B cell (primary cell): ENCODE data around the gene PREX1.

ENCODE experiments used
- EZH2 ChIP-seq: IDR thresholded peaks from 2 replicates; pipeline ENCODE4 v1.6.1; 2012; ENCODE audit warnings: borderline replicate concordance, low read depth, mild to moderate bottlenecking, moderate library complexity, low read length; ENCODE audit not compliant: insufficient read depth, poor library complexity, severe bottlenecking
- TF ChIP-seq, protein P1 (sequence below): fragments of 200-600 bp; IDR thresholded peaks from one replicate; pipeline ENCODE4 v1.8.0; 2022; ENCODE audit warnings: antibody characterized with exemption, mild to moderate bottlenecking

DNA sequence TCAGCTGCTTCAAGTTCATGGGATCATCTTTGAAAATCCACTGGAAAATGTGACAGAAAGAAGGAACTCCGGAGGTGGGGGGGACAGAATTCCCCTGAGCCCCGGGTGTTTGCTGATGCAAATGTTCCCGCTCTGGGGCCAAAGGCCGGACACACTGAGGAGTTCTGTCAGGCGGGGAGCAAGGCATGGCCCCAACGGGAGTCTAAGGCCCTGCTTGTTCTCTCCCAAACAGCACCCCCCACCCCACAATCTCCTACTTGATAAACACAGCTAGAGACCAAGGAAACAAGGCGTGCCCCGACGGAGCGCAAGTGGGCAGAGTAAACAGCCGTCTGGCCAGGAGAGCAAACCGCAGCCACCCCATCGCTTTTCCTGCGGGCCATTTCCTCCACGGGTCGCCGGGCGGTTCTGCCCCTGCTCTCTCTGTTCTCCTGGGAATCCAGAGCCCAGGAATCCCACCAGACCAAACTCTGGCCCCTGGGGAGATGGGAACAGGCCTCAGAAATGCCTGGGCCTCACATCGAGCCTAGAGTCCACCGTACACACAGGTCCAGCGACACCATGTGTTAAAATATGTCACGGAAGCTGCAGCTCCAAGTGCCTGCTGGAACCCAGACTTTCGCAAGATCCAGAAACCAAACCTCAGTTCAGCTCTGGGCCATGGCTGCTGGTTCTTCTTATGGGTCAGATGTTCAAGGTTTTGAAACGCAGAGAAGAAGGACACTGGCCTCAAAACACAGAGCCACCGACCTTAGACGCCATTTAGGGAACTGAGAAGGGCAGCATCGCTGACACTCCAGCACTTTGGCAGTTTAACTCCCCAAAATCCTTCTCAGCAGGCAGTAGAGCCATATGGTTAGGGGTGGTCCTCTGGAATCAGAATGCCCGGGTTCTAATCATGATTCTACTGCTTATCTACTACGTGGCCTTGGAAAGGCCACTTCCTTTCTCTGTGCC lies 104.2 kb downstream of the PREX1 start:
- TF ChIP-seq, protein P1, sequence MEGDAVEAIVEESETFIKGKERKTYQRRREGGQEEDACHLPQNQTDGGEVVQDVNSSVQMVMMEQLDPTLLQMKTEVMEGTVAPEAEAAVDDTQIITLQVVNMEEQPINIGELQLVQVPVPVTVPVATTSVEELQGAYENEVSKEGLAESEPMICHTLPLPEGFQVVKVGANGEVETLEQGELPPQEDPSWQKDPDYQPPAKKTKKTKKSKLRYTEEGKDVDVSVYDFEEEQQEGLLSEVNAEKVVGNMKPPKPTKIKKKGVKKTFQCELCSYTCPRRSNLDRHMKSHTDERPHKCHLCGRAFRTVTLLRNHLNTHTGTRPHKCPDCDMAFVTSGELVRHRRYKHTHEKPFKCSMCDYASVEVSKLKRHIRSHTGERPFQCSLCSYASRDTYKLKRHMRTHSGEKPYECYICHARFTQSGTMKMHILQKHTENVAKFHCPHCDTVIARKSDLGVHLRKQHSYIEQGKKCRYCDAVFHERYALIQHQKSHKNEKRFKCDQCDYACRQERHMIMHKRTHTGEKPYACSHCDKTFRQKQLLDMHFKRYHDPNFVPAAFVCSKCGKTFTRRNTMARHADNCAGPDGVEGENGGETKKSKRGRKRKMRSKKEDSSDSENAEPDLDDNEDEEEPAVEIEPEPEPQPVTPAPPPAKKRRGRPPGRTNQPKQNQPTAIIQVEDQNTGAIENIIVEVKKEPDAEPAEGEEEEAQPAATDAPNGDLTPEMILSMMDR, result no peak
- TF ChIP-seq EZH2, result no peak
